ENCODE measurements around the gene FARS2. TPM values are rescaled to one million over a fixed set of nuclear protein-coding genes. Genes with fewer than 3 reads are reported as not detected.

The FARS2 gene
- polyA plus RNA-seq, 2 of the 4 experiments (the other 2 are of a cell fraction) = 12.9 to 17.5 TPM

DNA sequence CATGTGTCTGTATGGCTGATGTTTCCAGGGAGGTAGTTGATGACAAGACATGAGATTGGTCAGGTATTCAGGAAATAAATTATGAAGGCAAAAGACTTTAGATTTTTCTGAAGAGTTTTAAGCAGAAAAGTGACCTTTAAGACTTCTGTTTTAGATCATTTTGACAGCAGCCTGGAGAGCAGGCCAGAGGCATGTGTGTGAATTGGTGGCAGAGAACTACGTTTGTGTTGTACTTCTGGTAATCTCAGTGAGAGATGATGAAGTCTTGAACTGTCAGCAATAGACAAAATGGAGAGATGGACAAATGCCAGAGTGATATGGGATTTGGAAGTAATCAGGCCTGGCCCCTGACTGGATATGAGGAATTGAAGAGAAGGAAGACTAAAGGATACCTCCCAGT is 30.8 kb downstream of the FARS2 start:
- TF ChIP-seq POLR2AphosphoS2 (conservative IDR thresholded peaks at IDR 0.05; ENCODE audit: low read length) (no peak), MAZ (IDR thresholded peaks at IDR 0.05; ENCODE audit: borderline replicate concordance, low read depth, low read length) (no peak), EHMT2 (IDR thresholded peaks at IDR 0.05; ENCODE audit: low read depth) (no peak), GATA3 (IDR thresholded peaks at IDR 0.05; ENCODE audit: borderline replicate concordance) (no peak), CHD4 (IDR thresholded peaks at IDR 0.05; ENCODE audit: borderline replicate concordance) (no peak), KDM1A (IDR thresholded peaks at IDR 0.05; ENCODE audit: low read depth) (no peak), NFE2L2 (conservative IDR thresholded peaks at IDR 0.05; ENCODE audit: low read length) (no peak), SREBF2 (IDR thresholded peaks at IDR 0.05) (no peak), EP300 (IDR thresholded peaks at IDR 0.05) (no peak), HEYL (CRISPR knock-in tag; IDR thresholded peaks at IDR 0.05) (no peak), RCOR1 (IDR thresholded peaks at IDR 0.05; ENCODE audit: low read depth, low read length) (no peak), TFCP2L1 (CRISPR knock-in tag; IDR thresholded peaks at IDR 0.05) (no peak), POLR2A (IDR thresholded peaks at IDR 0.05; ENCODE audit: low read length) (no peak), JUN (IDR thresholded peaks at IDR 0.05) (no peak)
- TF ChIP-seq, protein P1, sequence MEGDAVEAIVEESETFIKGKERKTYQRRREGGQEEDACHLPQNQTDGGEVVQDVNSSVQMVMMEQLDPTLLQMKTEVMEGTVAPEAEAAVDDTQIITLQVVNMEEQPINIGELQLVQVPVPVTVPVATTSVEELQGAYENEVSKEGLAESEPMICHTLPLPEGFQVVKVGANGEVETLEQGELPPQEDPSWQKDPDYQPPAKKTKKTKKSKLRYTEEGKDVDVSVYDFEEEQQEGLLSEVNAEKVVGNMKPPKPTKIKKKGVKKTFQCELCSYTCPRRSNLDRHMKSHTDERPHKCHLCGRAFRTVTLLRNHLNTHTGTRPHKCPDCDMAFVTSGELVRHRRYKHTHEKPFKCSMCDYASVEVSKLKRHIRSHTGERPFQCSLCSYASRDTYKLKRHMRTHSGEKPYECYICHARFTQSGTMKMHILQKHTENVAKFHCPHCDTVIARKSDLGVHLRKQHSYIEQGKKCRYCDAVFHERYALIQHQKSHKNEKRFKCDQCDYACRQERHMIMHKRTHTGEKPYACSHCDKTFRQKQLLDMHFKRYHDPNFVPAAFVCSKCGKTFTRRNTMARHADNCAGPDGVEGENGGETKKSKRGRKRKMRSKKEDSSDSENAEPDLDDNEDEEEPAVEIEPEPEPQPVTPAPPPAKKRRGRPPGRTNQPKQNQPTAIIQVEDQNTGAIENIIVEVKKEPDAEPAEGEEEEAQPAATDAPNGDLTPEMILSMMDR (IDR thresholded peaks at IDR 0.05) = no peak
- TF ChIP-seq, protein P2, sequence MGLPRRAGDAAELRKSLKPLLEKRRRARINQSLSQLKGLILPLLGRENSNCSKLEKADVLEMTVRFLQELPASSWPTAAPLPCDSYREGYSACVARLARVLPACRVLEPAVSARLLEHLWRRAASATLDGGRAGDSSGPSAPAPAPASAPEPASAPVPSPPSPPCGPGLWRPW (IDR thresholded peaks at IDR 0.05) = no peak
- TF ChIP-seq, protein P3, sequence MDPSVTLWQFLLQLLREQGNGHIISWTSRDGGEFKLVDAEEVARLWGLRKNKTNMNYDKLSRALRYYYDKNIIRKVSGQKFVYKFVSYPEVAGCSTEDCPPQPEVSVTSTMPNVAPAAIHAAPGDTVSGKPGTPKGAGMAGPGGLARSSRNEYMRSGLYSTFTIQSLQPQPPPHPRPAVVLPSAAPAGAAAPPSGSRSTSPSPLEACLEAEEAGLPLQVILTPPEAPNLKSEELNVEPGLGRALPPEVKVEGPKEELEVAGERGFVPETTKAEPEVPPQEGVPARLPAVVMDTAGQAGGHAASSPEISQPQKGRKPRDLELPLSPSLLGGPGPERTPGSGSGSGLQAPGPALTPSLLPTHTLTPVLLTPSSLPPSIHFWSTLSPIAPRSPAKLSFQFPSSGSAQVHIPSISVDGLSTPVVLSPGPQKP (IDR thresholded peaks at IDR 0.05; ENCODE audit: low read depth, low read length) = no peak
- TF ChIP-seq, protein P4, sequence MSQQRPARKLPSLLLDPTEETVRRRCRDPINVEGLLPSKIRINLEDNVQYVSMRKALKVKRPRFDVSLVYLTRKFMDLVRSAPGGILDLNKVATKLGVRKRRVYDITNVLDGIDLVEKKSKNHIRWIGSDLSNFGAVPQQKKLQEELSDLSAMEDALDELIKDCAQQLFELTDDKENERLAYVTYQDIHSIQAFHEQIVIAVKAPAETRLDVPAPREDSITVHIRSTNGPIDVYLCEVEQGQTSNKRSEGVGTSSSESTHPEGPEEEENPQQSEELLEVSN (IDR thresholded peaks at IDR 0.05; ENCODE audit: borderline replicate concordance, low read depth) = no peak
- CTCF ChIA-PET = no interaction called here
- no peak for DNase-seq (ENCODE audit: low read depth in 1 of 2, low spot score in 1 of 2)
- FAIRE-seq = no peak
- POLR2A ChIA-PET = no interaction called here
- Histone ChIP-seq H3K9me3 (no peaks in the 10 kb centered on the region), H3K4me1 (peaks cover 8% of the 10 kb centered on the region; the same call in 1 of the 3 replicates), H3K4me2 (no peak overlapping the region), H3K27ac (no peak overlapping the region), H3K4me3 (no peak overlapping the region)
- ATAC-seq = no peak
- 68% methylated on average over 1 of the region's 1 CpG for WGBS (ENCODE audit: missing lambda C conversion rate)

DNA sequence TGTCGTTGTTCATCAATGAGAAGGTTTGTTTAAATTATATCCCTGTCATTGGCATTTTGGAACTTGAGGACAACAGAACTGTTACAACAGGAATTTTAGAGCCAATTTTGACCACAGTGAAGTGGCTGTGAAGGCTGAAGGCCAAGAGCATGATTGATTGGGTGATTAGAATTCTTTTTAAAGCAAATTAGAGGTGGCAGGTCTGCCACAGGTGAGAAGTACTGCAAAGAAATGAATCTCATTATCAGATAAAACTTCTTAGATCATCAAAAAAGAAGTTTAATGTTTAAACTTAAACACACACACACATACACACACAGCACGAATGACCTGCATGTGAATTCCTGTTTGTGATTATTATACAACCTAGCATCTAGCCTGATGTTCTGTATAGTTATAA is 32.4 kb downstream of the FARS2 start:
- H3K9me3 ChIP-seq = no peaks in the 10 kb centered on the region
- CTCF ChIA-PET = no interaction called here
- POLR2A ChIA-PET = no interaction called here
- H3K4me1 ChIP-seq = no peaks in the 10 kb centered on the region
- ATAC-seq (no peak), DNase-seq (ENCODE audit: low read depth in 1 of 2, low spot score in 1 of 2) (no peak), FAIRE-seq (no peak)
- TF ChIP-seq NR3C1 (IDR thresholded peaks at IDR 0.05) (no peak), NPAS2 (CRISPR knock-in tag; IDR thresholded peaks at IDR 0.05; ENCODE audit: borderline replicate concordance) (no peak), MYC (IDR thresholded peaks at IDR 0.05; ENCODE audit: borderline replicate concordance, low read length) (no peak), NFE2L2 (conservative IDR thresholded peaks at IDR 0.05; ENCODE audit: low read length) (no peak), KDM1A (IDR thresholded peaks at IDR 0.05; ENCODE audit: low read depth) (no peak), TP53 (CRISPR knock-in tag; IDR thresholded peaks at IDR 0.05) (no peak), POLR2AphosphoS2 (conservative IDR thresholded peaks at IDR 0.05; ENCODE audit: low read length) (no peak), POLR2A (IDR thresholded peaks at IDR 0.05; ENCODE audit: low read length) (no peak), RFX5 (IDR thresholded peaks at IDR 0.05) (no peak), KDM5A (IDR thresholded peaks at IDR 0.05) (no peak), ZC3H11A (IDR thresholded peaks at IDR 0.05) (no peak)
- TF ChIP-seq, protein P5, sequence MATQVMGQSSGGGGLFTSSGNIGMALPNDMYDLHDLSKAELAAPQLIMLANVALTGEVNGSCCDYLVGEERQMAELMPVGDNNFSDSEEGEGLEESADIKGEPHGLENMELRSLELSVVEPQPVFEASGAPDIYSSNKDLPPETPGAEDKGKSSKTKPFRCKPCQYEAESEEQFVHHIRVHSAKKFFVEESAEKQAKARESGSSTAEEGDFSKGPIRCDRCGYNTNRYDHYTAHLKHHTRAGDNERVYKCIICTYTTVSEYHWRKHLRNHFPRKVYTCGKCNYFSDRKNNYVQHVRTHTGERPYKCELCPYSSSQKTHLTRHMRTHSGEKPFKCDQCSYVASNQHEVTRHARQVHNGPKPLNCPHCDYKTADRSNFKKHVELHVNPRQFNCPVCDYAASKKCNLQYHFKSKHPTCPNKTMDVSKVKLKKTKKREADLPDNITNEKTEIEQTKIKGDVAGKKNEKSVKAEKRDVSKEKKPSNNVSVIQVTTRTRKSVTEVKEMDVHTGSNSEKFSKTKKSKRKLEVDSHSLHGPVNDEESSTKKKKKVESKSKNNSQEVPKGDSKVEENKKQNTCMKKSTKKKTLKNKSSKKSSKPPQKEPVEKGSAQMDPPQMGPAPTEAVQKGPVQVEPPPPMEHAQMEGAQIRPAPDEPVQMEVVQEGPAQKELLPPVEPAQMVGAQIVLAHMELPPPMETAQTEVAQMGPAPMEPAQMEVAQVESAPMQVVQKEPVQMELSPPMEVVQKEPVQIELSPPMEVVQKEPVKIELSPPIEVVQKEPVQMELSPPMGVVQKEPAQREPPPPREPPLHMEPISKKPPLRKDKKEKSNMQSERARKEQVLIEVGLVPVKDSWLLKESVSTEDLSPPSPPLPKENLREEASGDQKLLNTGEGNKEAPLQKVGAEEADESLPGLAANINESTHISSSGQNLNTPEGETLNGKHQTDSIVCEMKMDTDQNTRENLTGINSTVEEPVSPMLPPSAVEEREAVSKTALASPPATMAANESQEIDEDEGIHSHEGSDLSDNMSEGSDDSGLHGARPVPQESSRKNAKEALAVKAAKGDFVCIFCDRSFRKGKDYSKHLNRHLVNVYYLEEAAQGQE (IDR thresholded peaks at IDR 0.05) = no peak
- no peak overlapping the region for H3K4me3 ChIP-seq
- H3K27ac ChIP-seq = no peak overlapping the region
- no peak overlapping the region for H3K4me2 ChIP-seq
- 78% methylated on average over 2 of the region's 2 CpGs for WGBS (ENCODE audit: missing lambda C conversion rate)

Data from A549 (cell line).